IPS-18c (cell line): ENCODE results near the gene COPE.

Experiments
- H3K4me3 ChIP-seq: 2 replicates; pipeline ENCODE4 v1.7.0; 2013; ENCODE audit warnings: low read depth, mild to moderate bottlenecking, low read length, moderate library complexity; ENCODE audit not compliant: insufficient read depth
- H3K9me3 ChIP-seq: one replicate; pipeline ENCODE4 v1.6.1; 2013; ENCODE audit warnings: mild to moderate bottlenecking, low read length, moderate library complexity; ENCODE audit not compliant: control insufficient read depth, insufficient read depth

Gene COPE

DNA sequence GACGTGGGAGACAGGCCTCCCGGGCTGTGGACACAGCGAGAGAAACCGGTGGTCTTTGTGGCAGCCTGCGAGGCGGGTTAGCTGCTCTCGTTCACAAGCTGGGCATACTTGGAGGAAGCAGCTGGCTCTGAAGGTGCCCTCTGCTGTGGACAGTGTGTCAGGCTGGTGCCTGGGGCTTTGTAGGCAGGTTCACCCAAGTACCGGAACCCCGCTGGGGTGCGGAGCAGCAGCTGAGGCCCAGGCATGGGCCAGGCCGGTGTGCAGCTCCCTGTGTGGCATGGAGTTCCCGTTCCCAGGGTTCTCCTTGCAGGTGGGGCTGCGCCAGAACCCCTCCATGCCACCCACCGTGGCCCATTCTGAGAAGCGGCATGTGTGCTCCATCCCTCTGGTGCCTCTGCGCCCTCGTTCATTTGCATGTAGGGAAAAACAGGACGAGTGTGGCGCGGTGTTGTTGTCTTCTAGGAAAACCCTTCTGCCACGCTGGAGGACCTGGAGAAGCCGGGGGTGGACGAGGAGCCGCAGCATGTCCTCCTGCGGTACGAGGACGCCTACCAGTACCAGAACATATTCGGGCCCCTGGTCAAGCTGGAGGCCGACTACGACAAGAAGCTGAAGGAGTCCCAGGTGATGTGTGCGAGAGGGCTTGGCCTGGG lies 67.4 kb downstream of the COPE start:
- no peak overlapping the region for H3K4me3 ChIP-seq

DNA sequence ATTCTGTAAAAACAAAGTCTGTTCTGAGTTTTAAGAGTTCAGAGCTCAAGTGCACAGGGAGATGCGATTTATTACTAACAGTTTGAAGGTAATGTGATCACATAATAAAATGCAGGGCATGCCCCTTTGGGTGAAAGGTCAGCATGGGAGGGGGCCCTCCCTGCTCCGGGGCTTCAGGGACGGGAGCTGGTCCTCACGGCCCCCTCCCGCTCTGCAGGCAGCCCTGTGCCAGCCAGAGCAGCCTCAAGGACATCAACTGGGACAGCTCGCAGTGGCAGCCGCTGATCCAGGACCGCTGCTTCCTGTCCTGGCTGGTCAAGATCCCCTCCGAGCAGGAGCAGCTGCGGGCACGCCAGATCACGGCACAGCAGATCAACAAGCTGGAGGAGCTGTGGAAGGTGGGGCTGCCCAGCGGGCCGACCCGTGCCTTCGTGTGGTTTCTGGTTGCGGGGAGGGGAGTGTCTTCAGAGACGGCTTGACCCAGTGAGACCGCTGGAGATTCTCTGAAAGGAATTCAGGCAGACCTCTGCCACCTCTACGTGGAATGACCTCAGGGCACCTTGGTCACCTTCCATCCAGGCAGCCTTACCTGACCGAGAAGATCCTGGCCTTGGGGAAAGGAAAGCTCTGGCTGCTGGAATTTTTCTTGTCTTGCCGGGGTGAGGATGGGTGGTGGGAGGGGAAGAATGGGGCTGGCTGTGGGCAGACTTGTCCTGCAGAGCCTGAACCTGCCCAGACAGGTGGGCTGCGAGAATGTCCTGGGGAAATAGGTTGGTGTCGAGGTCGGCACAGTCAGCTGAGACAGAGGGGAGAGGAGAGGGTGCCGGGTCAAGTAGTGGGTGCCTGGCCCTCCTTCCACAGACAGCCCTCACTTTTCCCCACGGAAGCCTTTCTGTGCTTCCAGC lies 68.5 kb downstream of the COPE start:
- Histone ChIP-seq H3K4me3 (no peak overlapping the region), H3K9me3 (no peaks in the 10 kb centered on the region)

More for the DNA sequence above, 67.4 kb downstream of the COPE start:
- H3K9me3 ChIP-seq, result no peaks in the 10 kb centered on the region

DNA sequence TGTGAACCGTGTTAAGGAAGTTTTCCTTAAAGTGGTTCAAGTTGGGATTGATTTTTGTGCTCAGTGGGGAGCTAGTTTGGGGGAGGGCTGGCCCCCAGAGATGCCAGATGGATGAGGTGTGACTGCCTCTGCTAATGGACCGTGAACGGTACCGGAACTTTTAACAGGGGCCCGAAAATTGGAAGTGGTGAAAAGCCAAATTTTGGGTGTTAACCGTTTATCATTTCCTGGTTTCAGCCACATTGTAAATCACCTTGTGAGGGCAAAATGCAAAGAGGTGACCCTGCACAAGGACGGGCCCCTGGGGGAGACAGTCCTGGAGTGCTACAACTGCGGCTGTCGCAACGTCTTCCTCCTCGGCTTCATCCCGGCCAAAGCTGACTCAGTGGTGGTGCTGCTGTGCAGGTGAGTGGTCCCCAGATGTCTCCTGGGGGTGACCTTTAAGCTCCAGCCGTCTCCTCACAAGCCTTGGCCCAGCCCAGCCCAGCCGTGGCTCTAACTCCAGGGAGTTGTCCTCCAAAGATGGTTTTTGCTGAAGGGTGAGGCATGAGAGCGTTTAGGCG lies 69.3 kb downstream of the COPE start:
- no peak overlapping the region for H3K4me3 ChIP-seq
- no peaks in the 10 kb centered on the region for H3K9me3 ChIP-seq
